GM12878 (cell line): Measurements from ENCODE around the gene RPS28. TPM values are rescaled to one million over a fixed set of nuclear protein-coding genes. Genes with fewer than 3 reads are reported as not detected.

Source experiments
- ASH2L ChIP-seq: fragments of 300-600, 200-600 bp; sonication (generic); IDR thresholded peaks from 2 replicates; pipeline ENCODE4 v1.6.1; 2017; ENCODE audit warnings: low read depth, mild to moderate bottlenecking, borderline replicate concordance
- BACH1 ChIP-seq: fragments of 450-650 bp; IDR thresholded peaks from 2 replicates; pipeline ENCODE4 v1.6.1; 2017; ENCODE audit warnings: mild to moderate bottlenecking, borderline replicate concordance
- BRCA1 ChIP-seq: IDR thresholded peaks from 2 replicates; pipeline ENCODE4 v1.6.1; 2011; ENCODE audit warnings: low read depth, low read length, improper control_type of control experiment
- CHD2 ChIP-seq: IDR thresholded peaks from 2 replicates; pipeline ENCODE4 v1.6.1; 2011; ENCODE audit warnings: low read depth, low read length, improper control_type of control experiment, borderline replicate concordance
- EGR1 ChIP-seq, 2 experiments: IDR thresholded peaks; 1 replicate in 1 of 2; 2 replicates in 1 of 2; pipeline ENCODE4 v1.6.1; 2011 to 2012; ENCODE audit warnings: low read depth in 2 of 2, low read length in 2 of 2, borderline replicate concordance in 1 of 2, mild to moderate bottlenecking in 1 of 2, moderate library complexity in 1 of 2
- EP300 ChIP-seq, 2 experiments: fragments of 150-350 bp in 1 of 2; IDR thresholded peaks; 2 replicates each; pipeline ENCODE4 v1.6.1; 2011 to 2012; ENCODE audit warnings: low read depth in 2 of 2, low read length in 2 of 2, borderline replicate concordance in 1 of 2, improper control_type of control experiment in 1 of 2, inconsistent platforms in 1 of 2; ENCODE audit not compliant: control insufficient read depth in 1 of 2
- ETV6 ChIP-seq, 2 experiments: fragments of 450-650 bp in 1 of 2; IDR thresholded peaks in 1 of 2; conservative IDR thresholded peaks in 1 of 2; 2 replicates each; pipeline ENCODE4 v1.6.1; 2014; ENCODE audit warnings: antibody characterized with exemption in 1 of 2, borderline replicate concordance in 1 of 2, low read depth in 1 of 2, mild to moderate bottlenecking in 1 of 2, moderate library complexity in 1 of 2
- HCFC1 ChIP-seq: fragments of 150-350 bp; IDR thresholded peaks from 2 replicates; pipeline ENCODE4 v1.6.1; 2014; ENCODE audit warnings: low read length
- IRF3 ChIP-seq: fragments of 450-650 bp; IDR thresholded peaks from 2 replicates; pipeline ENCODE4 v1.6.1; 2014; ENCODE audit warnings: mild to moderate bottlenecking
- KDM1A ChIP-seq: fragments of 200-600 bp; sonication (generic); IDR thresholded peaks from 2 replicates; pipeline ENCODE4 v1.6.1; 2016; ENCODE audit warnings: borderline replicate concordance
- MYB ChIP-seq: fragments of 150-350 bp; IDR thresholded peaks from 2 replicates; pipeline ENCODE4 v1.6.1; 2014; ENCODE audit warnings: mild to moderate bottlenecking, low read depth, low read length, borderline replicate concordance
- MYC ChIP-seq: IDR thresholded peaks from 2 replicates; pipeline ENCODE4 v1.6.1; 2011; ENCODE audit warnings: mild to moderate bottlenecking, low read length, moderate library complexity, inconsistent platforms; ENCODE audit not compliant: insufficient read depth, insufficient replicate concordance, insufficient read length, severe bottlenecking
- NFYB ChIP-seq: IDR thresholded peaks from 2 replicates; pipeline ENCODE4 v1.6.1; 2011; ENCODE audit warnings: low read depth, mild to moderate bottlenecking, low read length, improper control_type of control experiment, moderate library complexity; ENCODE audit not compliant: insufficient read depth
- NKRF ChIP-seq: fragments of 450-650 bp; conservative IDR thresholded peaks from 2 replicates; pipeline ENCODE4 v1.6.1; 2017; ENCODE audit warnings: mild to moderate bottlenecking, moderate library complexity
- PAX5 ChIP-seq: IDR thresholded peaks from 2 replicates; pipeline ENCODE4 v1.6.1; 2011; ENCODE audit warnings: low read depth, low read length, borderline replicate concordance
- SMAD5 ChIP-seq: IDR thresholded peaks from 2 replicates; pipeline ENCODE4 v1.6.1; 2016; ENCODE audit warnings: antibody characterized with exemption, low read depth
- SRF ChIP-seq, 2 experiments: IDR thresholded peaks; 2 replicates each; pipeline ENCODE4 v1.6.1; 2011; ENCODE audit warnings: low read depth in 2 of 2, low read length in 2 of 2, mild to moderate bottlenecking in 1 of 2, moderate library complexity in 1 of 2
- STAT1 ChIP-seq: fragments of 450-650 bp; conservative IDR thresholded peaks from 2 replicates; pipeline ENCODE4 v1.6.1; 2014; ENCODE audit warnings: antibody characterized with exemption, mild to moderate bottlenecking
- SUZ12 ChIP-seq: fragments of 200-600 bp; sonication (generic); IDR thresholded peaks from one replicate; pipeline ENCODE4 v1.6.1; 2018; ENCODE audit warnings: antibody characterized with exemption, mild to moderate bottlenecking; ENCODE audit not compliant: unreplicated experiment
- ZBED1 ChIP-seq: IDR thresholded peaks from 2 replicates; pipeline ENCODE4 v1.6.1; 2016; ENCODE audit warnings: borderline replicate concordance
- ZBTB33 ChIP-seq: fragments of 450-650 bp; IDR thresholded peaks from 2 replicates; pipeline ENCODE4 v1.6.1; 2017; ENCODE audit warnings: mild to moderate bottlenecking
- ZNF217 ChIP-seq: fragments of 450-650 bp; IDR thresholded peaks from 2 replicates; pipeline ENCODE4 v1.6.1; 2017; ENCODE audit warnings: antibody characterized with exemption, mild to moderate bottlenecking
- polyA plus RNA-seq, 11 experiments: library from polyadenylated mRNA; depleted of rRNA in 4 of 11; unstranded in 6 of 11; stranded (reverse) in 5 of 11; fragments of >200 nt; fragmentation: Nextera tagmentation in 4 of 11; fragmentation: Illumina TruSeq in 1 of 11; extraction: Ambion mirVana in 4 of 11; extraction: Trizol in 1 of 11; gene quantifications; 1 replicate in 1 of 11; 2 replicates in 10 of 11; pipeline versions ENCODE4 v1.2.1 to v1.2.3, GENCODE V29; 2011 to 2016; ENCODE audit warnings: inconsistent platforms in 2 of 11, missing spikeins in 2 of 11, low read depth in 1 of 11
- total RNA-seq, 4 experiments: library from RNA; depleted of rRNA in 3 of 4; stranded (reverse); fragments of >200 nt in 3 of 4; fragmentation: Illumina TruSeq in 1 of 4; extraction: Trizol in 1 of 4; gene quantifications; 2 replicates each; pipeline versions ENCODE4 v1.2.1 to v1.2.3, GENCODE V29; 2013 to 2021
- TF ChIP-seq, protein P1 (sequence below): IDR thresholded peaks from 2 replicates; pipeline ENCODE4 v1.6.1; 2011; ENCODE audit warnings: low read depth, mild to moderate bottlenecking, low read length, moderate library complexity, borderline replicate concordance; ENCODE audit errors: extremely low read depth

The RPS28 gene
- total and polyA plus RNA-seq, 10 of the 15 experiments (the other 5 are each of a cell fraction or from before 2014, with no cell fraction given): 422 to 3,905 (median 1,580) TPM

DNA sequence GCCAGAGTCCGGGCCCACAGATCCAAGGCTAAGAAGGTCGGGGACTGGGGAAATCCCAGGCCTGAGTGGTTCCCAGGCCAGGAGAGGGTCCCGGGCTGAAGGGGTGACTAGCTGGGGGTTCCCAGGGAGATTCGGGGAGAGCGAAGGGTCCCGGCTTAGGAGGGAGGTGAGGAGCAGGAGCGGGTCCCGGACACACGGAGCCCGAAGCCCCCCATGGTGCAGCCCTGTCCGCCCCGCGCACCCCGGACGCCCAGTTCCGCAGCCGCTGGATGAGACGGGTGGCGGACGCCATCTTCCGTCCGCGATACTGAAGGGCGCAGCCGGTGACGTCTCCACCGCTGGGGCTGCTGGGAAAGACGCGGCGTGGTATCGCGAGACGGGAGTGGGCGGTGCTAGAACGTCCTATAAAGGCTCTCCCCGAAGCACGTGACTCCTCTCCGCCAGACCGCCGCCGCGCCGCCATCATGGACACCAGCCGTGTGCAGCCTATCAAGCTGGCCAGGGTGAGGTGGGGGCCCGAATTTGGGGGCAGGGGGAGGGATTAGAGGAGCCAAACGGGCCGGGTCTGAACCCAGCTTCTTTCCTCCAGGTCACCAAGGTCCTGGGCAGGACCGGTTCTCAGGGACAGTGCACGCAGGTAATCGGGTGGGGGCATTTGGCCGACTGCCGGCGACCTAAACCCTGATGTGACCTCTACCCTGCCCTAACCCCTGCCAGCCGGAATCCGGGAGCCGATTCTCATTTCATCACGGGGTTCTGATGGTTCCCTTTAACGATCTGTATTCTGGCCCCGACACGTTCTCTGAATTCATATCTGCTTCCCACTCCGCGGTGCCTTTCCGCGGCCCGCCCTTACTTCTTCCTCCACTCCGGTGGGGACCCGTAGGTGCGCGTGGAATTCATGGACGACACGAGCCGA is at the start of gene RPS28, which contains the start of gene NDUFA7 (continued):
- no peak for TF ChIP-seq IRF3
- no peak for TF ChIP-seq ZNF217
- no peak for TF ChIP-seq EP300 (IDR thresholded peaks at IDR 0.05; ENCODE audit: borderline replicate concordance in 1 of 2, control insufficient read depth in 1 of 2, low read depth in 2 of 2, low read length in 2 of 2)
- no peak for TF ChIP-seq NFYB
- no peak for TF ChIP-seq ZBTB33
- TF ChIP-seq, protein P1, sequence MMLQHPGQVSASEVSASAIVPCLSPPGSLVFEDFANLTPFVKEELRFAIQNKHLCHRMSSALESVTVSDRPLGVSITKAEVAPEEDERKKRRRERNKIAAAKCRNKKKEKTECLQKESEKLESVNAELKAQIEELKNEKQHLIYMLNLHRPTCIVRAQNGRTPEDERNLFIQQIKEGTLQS: peak; percentile 71; the same call in 1 of the 2 replicates
- TF ChIP-seq ETV6 (conservative IDR thresholded peaks at IDR 0.05 in 1 of 2, IDR thresholded peaks at IDR 0.05 in 1 of 2; ENCODE audit: borderline replicate concordance in 1 of 2, low read depth in 1 of 2): no peak
- no peak for TF ChIP-seq MYC
- peak in 1 of 2 experiments; percentile 67; a peak in 1 of 4 replicates for TF ChIP-seq SRF (IDR thresholded peaks at IDR 0.05; ENCODE audit: low read depth in 2 of 2, low read length in 2 of 2)
- peak; percentile 23; the same call in 1 of the 2 replicates for TF ChIP-seq PAX5
- TF ChIP-seq EGR1 (IDR thresholded peaks at IDR 0.05; ENCODE audit: borderline replicate concordance in 1 of 2, low read depth in 2 of 2, low read length in 2 of 2): peak in 1 of 2 experiments; percentile 24; a peak in 1 of 3 replicates
- TF ChIP-seq SUZ12: no peak
- peak; percentile 99 for TF ChIP-seq CHD2
- peak; percentile 36; the same call in 1 of the 2 replicates for TF ChIP-seq ZBED1
- no peak for TF ChIP-seq ASH2L
- no peak for TF ChIP-seq MYB
- no peak for TF ChIP-seq KDM1A
- TF ChIP-seq SMAD5: peak; percentile 92
- TF ChIP-seq HCFC1: peak; percentile 81
- peak; percentile 60 for TF ChIP-seq BACH1
- TF ChIP-seq NKRF: peak; percentile 44; the same call in 1 of the 2 replicates
- TF ChIP-seq STAT1: no peak
- TF ChIP-seq BRCA1: peak; percentile 93
